ENCODE data around the gene PRKAR1A.

Gene PRKAR1A

GRCh38 chr17:68567035-68567434, 54.8 kb downstream of the PRKAR1A start:
- Mint-ChIP-seq H3K27me3 (peaks cover 7 to 15% of the 10 kb centered on the region in 2 donors), H3K9me3 (no peaks in the 10 kb centered on the region), H3K36me3 (ENCODE audit: insufficient read depth) (no peaks in the 10 kb centered on the region), H3K4me3 (no peak overlapping the region), H3K4me1 (ENCODE audit: low read depth in 2 of 2) (no peaks in the 10 kb centered on the region), H3K27ac (no peak overlapping the region)
- ATAC-seq (replicated peaks), result no peak
- DNase-seq, result no peak

- Mint-ChIP-seq H3K4me1 (ENCODE audit: low read depth in 2 of 2) (no peaks in the 10 kb centered on the region), H3K36me3 (ENCODE audit: insufficient read depth) (no peaks in the 10 kb centered on the region), H3K9me3 (no peaks in the 10 kb centered on the region), H3K27me3 (peaks cover 7 to 15% of the 10 kb centered on the region in 2 donors), H3K27ac (no peak overlapping the region), H3K4me3 (no peak overlapping the region)
- DNase-seq, result no peak
- no peak for ATAC-seq (replicated peaks)
Observed at GRCh38 chr17:68567581-68567980, 55.4 kb downstream of the PRKAR1A start.

GRCh38 chr17:68568581-68568980, 56.4 kb downstream of the PRKAR1A start:
- Mint-ChIP-seq H3K9me3 (no peaks in the 10 kb centered on the region), H3K4me1 (ENCODE audit: low read depth in 2 of 2) (no peaks in the 10 kb centered on the region), H3K4me3 (no peak overlapping the region), H3K27me3 (peaks cover 7 to 15% of the 10 kb centered on the region in 2 donors), H3K36me3 (ENCODE audit: insufficient read depth) (no peaks in the 10 kb centered on the region), H3K27ac (no peak overlapping the region)
- DNase-seq, result no peak
- ATAC-seq (replicated peaks), result no peak

GRCh38 chr17:68569346-68569745, 57.1 kb downstream of the PRKAR1A start:
- Mint-ChIP-seq H3K4me1 (ENCODE audit: low read depth in 2 of 2) (no peaks in the 10 kb centered on the region), H3K27ac (no peak overlapping the region), H3K27me3 (peaks cover 5 to 15% of the 10 kb centered on the region in 2 donors), H3K36me3 (ENCODE audit: insufficient read depth) (no peaks in the 10 kb centered on the region), H3K4me3 (no peak overlapping the region), H3K9me3 (no peaks in the 10 kb centered on the region)
- DNase-seq (no peak), ATAC-seq (replicated peaks) (no peak)

- Mint-ChIP-seq H3K27ac (no peak overlapping the region), H3K4me3 (no peak overlapping the region), H3K4me1 (ENCODE audit: low read depth in 2 of 2) (no peaks in the 10 kb centered on the region), H3K27me3 (peaks cover 0 to 8% of the 10 kb centered on the region in 2 donors), H3K9me3 (no peaks in the 10 kb centered on the region), H3K36me3 (ENCODE audit: insufficient read depth) (no peaks in the 10 kb centered on the region)
- DNase-seq, result no peak
- no peak for ATAC-seq (replicated peaks)
Observed at GRCh38 chr17:68570526-68570925, 58.3 kb downstream of the PRKAR1A start.

GRCh38 chr17:68572138-68572842, 60.1 kb downstream of the PRKAR1A start:
- no peaks in the 10 kb centered on the region for H3K27me3 Mint-ChIP-seq
- H3K9me3 Mint-ChIP-seq, result no peaks in the 10 kb centered on the region
- no peak for ATAC-seq (replicated peaks)
- no peaks in the 10 kb centered on the region for H3K36me3 Mint-ChIP-seq (ENCODE audit: insufficient read depth)
- no peak overlapping the region for H3K27ac Mint-ChIP-seq
- no peak overlapping the region for H3K4me3 Mint-ChIP-seq
- H3K4me1 Mint-ChIP-seq (ENCODE audit: low read depth in 2 of 2), result no peaks in the 10 kb centered on the region
- DNase-seq, result no peak

GRCh38 chr17:68573338-68573737, 61.1 kb downstream of the PRKAR1A start:
- DNase-seq, result no peak
- no peak for ATAC-seq (replicated peaks)
- Mint-ChIP-seq H3K27me3 (peaks cover 0 to 4% of the 10 kb centered on the region in 2 donors), H3K36me3 (ENCODE audit: insufficient read depth) (no peaks in the 10 kb centered on the region), H3K9me3 (no peaks in the 10 kb centered on the region), H3K4me3 (no peak overlapping the region), H3K27ac (no peak overlapping the region), H3K4me1 (ENCODE audit: low read depth in 2 of 2) (no peaks in the 10 kb centered on the region)

GRCh38 chr17:68576137-68576536, 63.9 kb downstream of the PRKAR1A start:
- H3K4me3 Mint-ChIP-seq, result no peak overlapping the region
- no peak for DNase-seq
- H3K27me3 Mint-ChIP-seq, result peaks cover 0 to 22% of the 10 kb centered on the region in 2 donors
- no peak overlapping the region for H3K27ac Mint-ChIP-seq
- H3K9me3 Mint-ChIP-seq, result no peaks in the 10 kb centered on the region
- ATAC-seq (replicated peaks), result no peak
- H3K4me1 Mint-ChIP-seq (ENCODE audit: low read depth in 2 of 2), result no peaks in the 10 kb centered on the region
- H3K36me3 Mint-ChIP-seq (ENCODE audit: insufficient read depth), result no peaks in the 10 kb centered on the region

- Mint-ChIP-seq H3K36me3 (ENCODE audit: insufficient read depth) (no peaks in the 10 kb centered on the region), H3K4me1 (ENCODE audit: low read depth in 2 of 2) (no peaks in the 10 kb centered on the region), H3K4me3 (no peak overlapping the region), H3K27me3 (peaks cover 6 to 27% of the 10 kb centered on the region in 2 donors), H3K9me3 (no peaks in the 10 kb centered on the region), H3K27ac (no peak overlapping the region)
- ATAC-seq (replicated peaks) (no peak), DNase-seq (no peak)
Observed at GRCh38 chr17:68576811-68577496, 64.7 kb downstream of the PRKAR1A start.

GRCh38 chr17:68577497-68577821, 65.2 kb downstream of the PRKAR1A start:
- Mint-ChIP-seq H3K9me3 (no peaks in the 10 kb centered on the region), H3K4me3 (no peak overlapping the region), H3K36me3 (ENCODE audit: insufficient read depth) (no peaks in the 10 kb centered on the region), H3K27me3 (peaks cover 10 to 32% of the 10 kb centered on the region in 2 donors), H3K4me1 (ENCODE audit: low read depth in 2 of 2) (no peaks in the 10 kb centered on the region), H3K27ac (no peak overlapping the region)
- ATAC-seq (replicated peaks) (no peak), DNase-seq (no peak)

- peaks cover 10 to 33% of the 10 kb centered on the region in 2 donors for H3K27me3 Mint-ChIP-seq
- H3K4me3 Mint-ChIP-seq, result no peak overlapping the region
- H3K4me1 Mint-ChIP-seq (ENCODE audit: low read depth in 2 of 2), result no peaks in the 10 kb centered on the region
- H3K36me3 Mint-ChIP-seq (ENCODE audit: insufficient read depth), result no peaks in the 10 kb centered on the region
- no peak for DNase-seq
- no peak overlapping the region for H3K27ac Mint-ChIP-seq
- no peaks in the 10 kb centered on the region for H3K9me3 Mint-ChIP-seq
- ATAC-seq (replicated peaks), result no peak
Observed at GRCh38 chr17:68578236-68578635, 66.0 kb downstream of the PRKAR1A start.

GRCh38 chr17:68579194-68579927, 67.1 kb downstream of the PRKAR1A start:
- H3K4me3 Mint-ChIP-seq, result no peak overlapping the region
- no peak for ATAC-seq (replicated peaks)
- H3K9me3 Mint-ChIP-seq, result no peaks in the 10 kb centered on the region
- no peaks in the 10 kb centered on the region for H3K4me1 Mint-ChIP-seq (ENCODE audit: low read depth in 2 of 2)
- H3K27ac Mint-ChIP-seq, result no peak overlapping the region
- no peak for DNase-seq
- no peaks in the 10 kb centered on the region for H3K36me3 Mint-ChIP-seq (ENCODE audit: insufficient read depth)
- peaks cover 10 to 33% of the 10 kb centered on the region in 2 donors for H3K27me3 Mint-ChIP-seq

- ATAC-seq (replicated peaks), result no peak
- no peak overlapping the region for H3K4me3 Mint-ChIP-seq
- H3K4me1 Mint-ChIP-seq (ENCODE audit: low read depth in 2 of 2), result no peaks in the 10 kb centered on the region
- H3K27me3 Mint-ChIP-seq, result peaks cover 10 to 33% of the 10 kb centered on the region in 2 donors
- no peak for DNase-seq
- no peaks in the 10 kb centered on the region for H3K9me3 Mint-ChIP-seq
- no peak overlapping the region for H3K27ac Mint-ChIP-seq
- H3K36me3 Mint-ChIP-seq (ENCODE audit: insufficient read depth), result no peaks in the 10 kb centered on the region
Observed at GRCh38 chr17:68580236-68580770, 68.1 kb downstream of the PRKAR1A start.

Measured in effector memory CD8-positive, alpha-beta T cell (primary cell).